Fibroblast of peridontal ligament (primary cell): ENCODE results near the gene ANXA8.

Source experiments
- DNase-seq: peaks from one replicate; pipeline ENCODE4 v3.0.0-alpha.2; 2010; ENCODE audit errors: extremely low read depth

ANXA8 gene

DNA sequence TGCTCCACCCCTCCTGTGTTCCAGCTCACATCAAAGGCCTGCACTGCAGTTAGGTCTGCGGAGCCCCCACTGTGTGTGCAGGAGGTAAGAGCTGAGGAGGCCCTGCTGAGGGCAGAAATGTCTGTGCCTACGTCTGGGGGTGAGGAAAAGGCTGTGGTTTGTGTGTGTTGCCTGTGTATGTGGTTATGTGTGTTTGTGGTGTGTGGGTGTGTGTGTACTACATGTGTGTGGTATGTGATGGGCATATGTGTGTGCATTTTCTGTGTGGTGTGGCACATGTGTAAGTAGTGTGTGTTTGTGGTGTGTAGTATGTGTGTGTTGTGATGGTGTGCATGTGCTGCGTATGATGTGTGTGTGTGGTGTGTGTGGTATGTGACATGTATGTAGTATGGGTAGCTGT lies 36.2 kb downstream of the ANXA8 start:
- no peak for DNase-seq

- DNase-seq: no peak
Observed at GRCh38 chr10:47447209-47447608, 36.7 kb downstream of the ANXA8 start.

DNA sequence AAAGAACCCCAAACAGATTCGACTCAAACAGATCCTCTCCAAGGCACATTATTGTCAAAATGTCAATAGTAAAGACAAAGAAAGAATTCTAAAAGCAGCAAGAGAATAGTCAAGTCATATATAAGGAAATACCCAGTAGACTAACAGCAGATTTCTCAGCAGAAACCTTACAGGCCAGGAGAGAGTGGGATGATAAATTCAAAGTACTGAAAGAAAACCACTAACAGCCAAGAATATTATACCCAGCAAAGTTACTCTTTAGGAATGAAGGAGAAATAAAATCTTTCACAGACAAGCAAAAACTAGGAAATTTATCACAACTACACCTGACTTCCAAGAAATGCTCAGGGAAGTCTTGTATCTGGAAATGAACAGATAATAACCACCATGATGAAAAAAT lies 38.2 kb downstream of the ANXA8 start:
- no peak for DNase-seq

DNA sequence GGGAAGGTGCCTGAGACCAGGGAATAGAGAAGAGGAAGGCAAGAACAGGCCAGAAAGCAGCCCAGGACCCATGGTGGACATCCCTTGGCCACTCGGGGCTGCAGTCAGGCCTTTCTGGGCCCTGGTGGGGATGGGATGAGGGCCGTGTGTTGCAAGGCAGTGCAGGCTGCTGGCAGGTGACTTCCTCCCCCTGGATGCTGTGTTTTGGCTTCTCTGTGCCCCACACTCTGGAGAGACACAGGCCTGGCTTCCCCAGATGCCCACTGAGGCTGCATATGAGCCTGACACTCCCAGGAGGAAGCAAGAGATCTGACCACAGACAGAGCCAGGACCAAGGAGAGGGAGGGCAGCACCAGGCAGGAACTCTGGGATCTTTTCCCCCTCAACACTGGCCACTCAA lies 39.9 kb downstream of the ANXA8 start:
- no peak for DNase-seq

- DNase-seq: no peak
Observed at GRCh38 chr10:47443145-47443544, 40.8 kb downstream of the ANXA8 start.

DNA sequence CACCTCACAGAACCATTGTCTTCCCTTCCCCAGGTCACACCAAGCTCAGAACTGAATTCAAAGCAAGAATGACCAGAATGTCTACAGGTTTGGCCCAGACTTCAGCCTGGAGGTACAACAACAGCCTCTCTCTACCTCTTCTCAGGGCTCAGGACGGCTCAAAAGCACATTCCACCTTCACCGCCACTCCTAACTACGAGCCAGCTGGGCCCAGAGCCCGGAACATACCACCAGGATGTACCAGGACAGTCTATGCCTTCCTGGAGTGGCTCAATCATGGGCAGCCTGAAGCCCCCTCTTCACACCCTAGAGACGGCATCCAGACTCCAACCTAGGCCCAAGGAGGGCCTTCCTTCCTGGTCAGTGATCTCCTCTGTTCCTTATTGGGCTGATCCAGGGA lies 41.6 kb downstream of the ANXA8 start:
- no peak for DNase-seq

- DNase-seq: no peak
Observed at GRCh38 chr10:47441938-47442337, 42.0 kb downstream of the ANXA8 start.

- no peak for DNase-seq
Observed at GRCh38 chr10:47440207-47440606, 43.7 kb downstream of the ANXA8 start.

DNA sequence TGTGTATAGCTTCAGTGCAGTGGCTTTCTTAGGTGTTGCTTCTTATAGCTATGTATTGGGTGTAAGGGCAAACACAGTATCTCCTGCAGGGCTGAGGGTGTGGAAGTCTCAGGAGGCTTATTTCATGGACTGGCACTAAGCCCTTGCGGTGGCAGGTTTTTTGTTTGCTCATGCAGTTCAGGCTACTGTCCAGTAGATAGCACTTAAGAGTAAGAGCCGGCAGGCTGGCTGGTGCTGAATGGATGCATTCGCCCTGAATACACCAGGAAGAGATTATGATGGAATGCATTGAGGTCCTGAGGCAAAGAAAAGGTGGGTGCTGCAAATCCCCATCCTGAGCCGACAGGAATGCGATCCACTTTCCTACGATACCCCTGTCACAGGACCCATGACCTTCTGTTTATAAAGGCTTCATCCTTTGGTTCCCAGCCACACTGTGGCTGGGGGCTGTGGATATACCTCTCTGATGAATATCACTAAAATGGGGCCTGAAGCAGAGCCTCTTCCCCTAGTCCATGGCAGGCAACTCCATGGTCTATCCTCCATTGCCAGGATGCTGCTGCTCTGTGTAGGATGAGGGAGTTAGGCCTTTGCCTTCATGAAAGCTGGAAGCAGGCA lies 44.9 kb downstream of the ANXA8 start:
- DNase-seq: peak; percentile 67

- DNase-seq: no peak
Observed at GRCh38 chr10:47435081-47435480, 48.8 kb downstream of the ANXA8 start.

- no peak for DNase-seq
Observed at GRCh38 chr10:47425813-47426419, 58.0 kb downstream of the ANXA8 start.

GRCh38 chr10:47424231-47424630 lies 59.7 kb downstream of the ANXA8 start:
- DNase-seq: no peak

DNA sequence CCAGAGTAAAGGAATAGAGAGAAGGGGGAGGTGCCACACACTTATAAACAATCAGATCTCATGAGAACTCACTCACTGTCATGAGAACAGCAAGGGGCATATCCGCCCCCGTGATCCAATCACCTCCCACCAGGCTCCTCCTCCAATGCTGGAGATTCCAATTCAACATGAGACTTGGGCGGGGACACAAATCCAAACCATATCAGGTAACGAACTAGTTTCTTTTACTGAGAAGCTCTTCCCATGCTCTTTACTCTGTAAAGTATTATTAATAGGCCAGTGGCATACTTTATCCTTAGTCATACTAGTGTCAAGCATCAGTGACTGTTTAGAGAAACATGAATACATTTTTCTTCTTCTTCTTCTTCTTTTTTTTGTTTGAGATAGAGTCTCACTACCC lies 60.4 kb downstream of the ANXA8 start:
- no peak for DNase-seq

GRCh38 chr10:47421057-47421952 lies 62.6 kb downstream of the ANXA8 start:
- peak; percentile 71 for DNase-seq

DNA sequence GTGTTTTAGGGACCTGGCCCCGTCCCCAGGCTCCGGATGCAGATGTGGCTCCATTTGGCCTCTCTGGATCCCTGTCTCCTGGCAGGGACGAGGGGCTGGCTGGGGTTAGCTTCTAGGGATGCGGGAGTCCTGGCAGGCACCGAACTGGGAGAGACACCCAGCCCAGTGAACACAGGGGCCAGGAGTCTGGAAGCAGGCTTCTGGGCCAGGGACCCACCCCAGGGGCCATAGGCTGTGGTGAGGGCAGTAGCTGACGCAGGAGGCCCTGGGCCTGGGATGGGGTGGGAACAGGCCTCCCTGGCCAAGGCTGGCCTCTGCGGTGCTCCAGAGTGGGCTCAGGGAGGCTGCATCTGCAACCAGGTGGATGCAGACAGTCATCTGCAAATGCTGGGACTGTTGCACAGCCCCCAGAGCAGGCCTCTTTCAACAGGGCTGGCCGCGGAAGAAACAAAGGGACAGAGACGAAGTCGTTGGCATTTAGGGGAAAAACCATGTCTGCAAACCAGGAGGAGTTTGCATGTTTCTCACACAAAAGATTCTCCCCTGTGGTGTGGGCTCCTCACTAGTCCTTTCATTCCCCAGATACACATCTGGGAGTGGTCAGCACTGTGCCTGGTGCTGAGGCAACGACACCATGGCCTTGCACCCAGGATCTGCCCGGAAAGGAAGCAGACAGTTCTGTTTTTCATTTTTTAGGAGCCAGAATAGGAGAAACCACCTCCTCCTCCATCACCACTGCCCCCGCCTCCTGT lies 63.4 kb downstream of the ANXA8 start:
- no peak for DNase-seq

- DNase-seq: no peak
Observed at GRCh38 chr10:47419421-47419820, 64.5 kb downstream of the ANXA8 start.

- no peak for DNase-seq
Observed at GRCh38 chr10:47418966-47419365, 64.9 kb downstream of the ANXA8 start.

DNA sequence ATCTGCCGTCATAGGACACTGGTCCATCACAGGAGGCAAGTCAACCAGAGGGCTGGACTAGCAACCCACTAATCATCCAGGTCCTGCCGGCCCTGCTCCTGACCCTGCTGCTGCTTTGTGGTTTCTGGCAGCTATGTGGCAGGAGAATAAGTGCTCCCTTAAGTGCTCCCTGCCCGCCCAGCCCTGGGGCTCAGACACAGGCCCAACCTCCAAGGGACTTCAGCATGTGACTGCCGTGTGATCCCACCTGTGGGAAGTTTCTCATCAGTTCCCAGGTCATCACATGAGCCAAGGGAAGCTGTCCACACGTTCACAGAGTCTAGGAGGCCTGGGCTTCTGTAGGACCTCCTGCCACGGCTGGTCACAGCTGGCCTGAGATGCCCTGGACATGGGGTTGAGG lies 65.6 kb downstream of the ANXA8 start:
- DNase-seq: no peak
